Neural cell (in vitro differentiated cells): ENCODE data around the gene MRPS33. TPM values are rescaled to one million over a fixed set of nuclear protein-coding genes. Genes with fewer than 3 reads are reported as not detected.

ENCODE experiments used
- H2AFZ ChIP-seq: fragments of 200-600, 300-800 bp; sonication (generic), shearing (Covaris generic); 2 replicates; pipeline ENCODE4 v1.6.0; 2014; ENCODE audit warnings: low read depth, mild to moderate bottlenecking, antibody characterized with exemption, low read length, moderate library complexity
- H3F3A ChIP-seq: fragments of 200-600 bp; shearing (Covaris generic); 2 replicates; pipeline ENCODE4 v1.6.1; 2016; ENCODE audit warnings: mild to moderate bottlenecking, moderate library complexity, mixed read lengths, antibody characterized with exemption, low read length; ENCODE audit not compliant: insufficient read depth, poor library complexity, severe bottlenecking
- H3K27ac ChIP-seq: fragments of 200-600, 300-800 bp; sonication (generic), shearing (Covaris generic); 2 replicates; pipeline ENCODE4 v1.5.1; 2014; ENCODE audit warnings: mild to moderate bottlenecking, low read length, moderate library complexity
- H3K27me3 ChIP-seq: fragments of 300-800, 200-600 bp; sonication (generic), shearing (Covaris generic); 2 replicates; pipeline ENCODE4 v1.6.0; 2014; ENCODE audit warnings: mild to moderate bottlenecking, low read depth, low read length, moderate library complexity; ENCODE audit not compliant: insufficient read depth
- H3K36me3 ChIP-seq: fragments of 300-800, 200-600 bp; sonication (generic), shearing (Covaris generic); 2 replicates; pipeline ENCODE4 v1.5.1; 2014; ENCODE audit warnings: mild to moderate bottlenecking, antibody characterized with exemption, low read length, moderate library complexity; ENCODE audit not compliant: insufficient read depth
- H3K4me2 ChIP-seq: fragments of 300-800, 200-600 bp; sonication (generic), shearing (Covaris generic); 2 replicates; pipeline ENCODE4 v1.6.0; 2014; ENCODE audit warnings: mild to moderate bottlenecking, low read length
- H3K4me3 ChIP-seq: fragments of 300-800, 200-600 bp; sonication (generic), shearing (Covaris generic); 2 replicates; pipeline ENCODE4 v1.5.1; 2014; ENCODE audit warnings: mild to moderate bottlenecking, low read length, moderate library complexity
- H3K79me2 ChIP-seq: fragments of 200-600 bp; shearing (Covaris generic); replicated peaks from 2 replicates; pipeline ENCODE4 v1.6.0; 2014; ENCODE audit warnings: mild to moderate bottlenecking, low read length, moderate library complexity; ENCODE audit not compliant: insufficient read depth
- H3K9ac ChIP-seq: fragments of 300-800, 200-600 bp; sonication (generic), shearing (Covaris generic); 2 replicates; pipeline ENCODE4 v1.6.1; 2016; ENCODE audit warnings: mild to moderate bottlenecking, low read length, mixed read lengths
- H3K9me2 ChIP-seq: fragments of 200-600 bp; shearing (Covaris generic); 2 replicates; pipeline ENCODE4 v1.6.1; 2016; ENCODE audit warnings: mild to moderate bottlenecking, low read length, mixed read lengths; ENCODE audit not compliant: insufficient read depth
- H3K9me3 ChIP-seq: fragments of 200-600, 300-800 bp; sonication (generic), shearing (Covaris generic); 2 replicates; pipeline ENCODE4 v1.6.1; 2016; ENCODE audit warnings: mild to moderate bottlenecking, mixed run types, low read length, moderate library complexity, mixed read lengths
- H4K20me1 ChIP-seq: fragments of 200-600 bp; shearing (Covaris generic); 2 replicates; pipeline ENCODE4 v1.6.1; 2016; ENCODE audit warnings: mild to moderate bottlenecking, mixed run types; ENCODE audit not compliant: insufficient read depth
- EP300 ChIP-seq: fragments of 450-650 bp; conservative IDR thresholded peaks from 2 replicates; pipeline ENCODE4 v1.6.1; 2014; ENCODE audit warnings: antibody characterized with exemption, mild to moderate bottlenecking, moderate library complexity; ENCODE audit not compliant: poor library complexity, severe bottlenecking
- EZH2 ChIP-seq: fragments of 200-600, 300-800 bp; shearing (Covaris generic), sonication (generic); IDR thresholded peaks from 2 replicates; pipeline ENCODE4 v1.6.1; 2014; ENCODE audit warnings: antibody characterized with exemption, low read length, borderline replicate concordance, mild to moderate bottlenecking; ENCODE audit not compliant: insufficient read depth, poor library complexity, severe bottlenecking
- MXI1 ChIP-seq: fragments of 450-650 bp; conservative IDR thresholded peaks from 2 replicates; pipeline ENCODE4 v1.6.1; 2014; ENCODE audit warnings: antibody characterized with exemption, mild to moderate bottlenecking; ENCODE audit not compliant: poor library complexity, severe bottlenecking
- POLR2AphosphoS5 ChIP-seq: IDR thresholded peaks from 2 replicates; pipeline ENCODE4 v1.6.1; 2012
- RAD21 ChIP-seq: fragments of 450-650 bp; conservative IDR thresholded peaks from 2 replicates; pipeline ENCODE4 v1.6.1; 2014; ENCODE audit warnings: antibody characterized with exemption, mild to moderate bottlenecking, moderate library complexity
- SMC3 ChIP-seq: fragments of 450-650 bp; conservative IDR thresholded peaks from 2 replicates; pipeline ENCODE4 v1.6.1; 2014; ENCODE audit warnings: antibody characterized with exemption, mild to moderate bottlenecking, moderate library complexity; ENCODE audit not compliant: poor library complexity
- TAF1 ChIP-seq: IDR thresholded peaks from 2 replicates; pipeline ENCODE4 v1.6.1; 2012; ENCODE audit warnings: low read depth
- polyA plus RNA-seq: library from polyadenylated mRNA; depleted of rRNA; stranded (reverse); fragments of >200 nt; gene quantifications from 2 replicates; pipeline ENCODE4 v1.2.3, GENCODE V29; 2014
- TF ChIP-seq, protein P1 (sequence below): IDR thresholded peaks from 2 replicates; pipeline ENCODE4 v1.6.1; 2012; ENCODE audit warnings: borderline replicate concordance
- TF ChIP-seq, protein P2 (sequence below): fragments of 450-650 bp; IDR thresholded peaks from 2 replicates; pipeline ENCODE4 v1.5.1; 2014; ENCODE audit warnings: antibody characterized with exemption, mild to moderate bottlenecking, moderate library complexity; ENCODE audit not compliant: poor library complexity, severe bottlenecking

The MRPS33 gene
- polyA plus RNA-seq, 1 donor from 2014 or later = 68.5 TPM

DNA sequence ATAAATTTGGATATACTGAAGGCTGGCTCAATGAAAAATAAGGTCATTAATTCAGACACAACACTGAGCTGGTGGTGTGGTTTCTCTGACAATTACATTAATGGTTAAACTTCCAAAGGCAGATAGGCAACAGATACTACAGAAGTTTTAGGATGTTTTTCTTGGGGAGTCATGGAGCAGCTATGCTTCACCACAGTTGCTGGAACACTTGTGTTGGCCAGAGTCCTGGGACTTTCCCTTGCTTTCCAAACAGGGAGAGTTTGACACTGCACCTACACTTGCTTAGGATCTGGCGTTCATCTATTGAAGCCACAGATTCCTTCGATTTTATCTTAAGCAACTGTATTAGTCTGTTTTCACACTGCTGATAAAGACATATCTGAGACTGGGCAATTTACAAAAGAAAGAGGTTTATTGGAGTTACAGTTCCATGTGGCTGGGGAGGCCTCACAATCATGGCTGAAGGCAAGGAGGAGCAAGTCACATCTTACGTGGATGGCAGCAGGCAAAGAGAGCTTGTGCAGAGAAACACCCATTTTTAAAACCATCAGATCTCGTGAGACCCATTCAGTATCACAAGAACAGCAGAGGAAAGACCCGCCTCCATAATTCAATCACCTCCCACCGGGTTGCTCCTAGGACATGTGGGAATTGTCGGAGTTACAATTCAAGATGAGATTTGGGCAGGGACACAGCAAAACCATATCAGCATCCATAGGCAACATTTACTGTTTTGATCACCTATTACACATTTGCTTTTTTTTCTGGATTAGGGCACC lies 31.3 kb upstream of the MRPS33 start:
- H3K4me2 ChIP-seq = no peak overlapping the region
- H3K79me2 ChIP-seq = no peaks in the 10 kb centered on the region
- TF ChIP-seq POLR2AphosphoS5 (no peak), MXI1 (no peak), TAF1 (no peak)
- TF ChIP-seq, protein P1, sequence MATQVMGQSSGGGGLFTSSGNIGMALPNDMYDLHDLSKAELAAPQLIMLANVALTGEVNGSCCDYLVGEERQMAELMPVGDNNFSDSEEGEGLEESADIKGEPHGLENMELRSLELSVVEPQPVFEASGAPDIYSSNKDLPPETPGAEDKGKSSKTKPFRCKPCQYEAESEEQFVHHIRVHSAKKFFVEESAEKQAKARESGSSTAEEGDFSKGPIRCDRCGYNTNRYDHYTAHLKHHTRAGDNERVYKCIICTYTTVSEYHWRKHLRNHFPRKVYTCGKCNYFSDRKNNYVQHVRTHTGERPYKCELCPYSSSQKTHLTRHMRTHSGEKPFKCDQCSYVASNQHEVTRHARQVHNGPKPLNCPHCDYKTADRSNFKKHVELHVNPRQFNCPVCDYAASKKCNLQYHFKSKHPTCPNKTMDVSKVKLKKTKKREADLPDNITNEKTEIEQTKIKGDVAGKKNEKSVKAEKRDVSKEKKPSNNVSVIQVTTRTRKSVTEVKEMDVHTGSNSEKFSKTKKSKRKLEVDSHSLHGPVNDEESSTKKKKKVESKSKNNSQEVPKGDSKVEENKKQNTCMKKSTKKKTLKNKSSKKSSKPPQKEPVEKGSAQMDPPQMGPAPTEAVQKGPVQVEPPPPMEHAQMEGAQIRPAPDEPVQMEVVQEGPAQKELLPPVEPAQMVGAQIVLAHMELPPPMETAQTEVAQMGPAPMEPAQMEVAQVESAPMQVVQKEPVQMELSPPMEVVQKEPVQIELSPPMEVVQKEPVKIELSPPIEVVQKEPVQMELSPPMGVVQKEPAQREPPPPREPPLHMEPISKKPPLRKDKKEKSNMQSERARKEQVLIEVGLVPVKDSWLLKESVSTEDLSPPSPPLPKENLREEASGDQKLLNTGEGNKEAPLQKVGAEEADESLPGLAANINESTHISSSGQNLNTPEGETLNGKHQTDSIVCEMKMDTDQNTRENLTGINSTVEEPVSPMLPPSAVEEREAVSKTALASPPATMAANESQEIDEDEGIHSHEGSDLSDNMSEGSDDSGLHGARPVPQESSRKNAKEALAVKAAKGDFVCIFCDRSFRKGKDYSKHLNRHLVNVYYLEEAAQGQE = no peak

DNA sequence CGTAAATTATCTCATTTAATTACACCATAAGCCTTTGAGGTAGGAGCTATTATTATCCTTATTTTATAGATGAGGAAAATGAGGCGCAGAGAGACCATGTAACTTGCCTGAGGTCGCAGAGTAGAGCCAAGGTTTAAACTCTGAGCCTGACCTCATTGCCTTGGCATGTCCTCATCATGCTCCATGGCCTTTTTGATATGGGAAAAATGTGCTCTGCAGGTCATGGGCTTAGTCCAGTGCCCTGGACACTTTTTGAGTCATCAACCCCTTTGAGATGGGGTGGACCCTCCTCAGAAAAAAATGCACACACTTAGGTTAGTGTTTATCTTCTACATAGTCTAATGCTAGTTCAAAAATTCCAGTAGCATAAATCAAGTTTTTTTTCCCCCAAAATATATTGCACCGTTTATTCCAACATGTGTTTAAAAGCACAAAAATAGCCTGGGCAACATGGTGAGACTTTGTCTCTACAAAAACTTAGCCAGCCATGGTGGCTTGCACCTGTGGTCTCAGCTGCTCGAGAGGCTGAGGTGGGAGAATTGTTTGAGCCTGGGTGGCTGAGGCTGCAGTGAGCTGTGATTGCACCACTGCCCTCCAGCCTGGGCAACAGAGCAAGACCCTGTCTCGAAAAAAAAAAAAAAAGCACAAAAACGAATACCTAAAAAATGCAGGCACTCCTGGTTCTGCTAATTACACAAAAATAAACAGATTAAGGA lies 30.5 kb upstream of the MRPS33 start:
- no peak overlapping the region for H3K9ac ChIP-seq
- no peaks in the 10 kb centered on the region for H3K27me3 ChIP-seq
- no peak overlapping the region for H3K4me3 ChIP-seq
- H3K79me2 ChIP-seq = no peaks in the 10 kb centered on the region
- H2AFZ ChIP-seq = no peak overlapping the region
- H3K9me3 ChIP-seq = no peaks in the 10 kb centered on the region
- H3F3A ChIP-seq = no peaks in the 10 kb centered on the region
- no peak overlapping the region for H3K27ac ChIP-seq
- no peaks in the 10 kb centered on the region for H3K36me3 ChIP-seq
- no peaks in the 10 kb centered on the region for H4K20me1 ChIP-seq
- TF ChIP-seq POLR2AphosphoS5 (no peak), SMC3 (no peak), EZH2 (no peak), RAD21 (no peak), MXI1 (no peak), EP300 (no peak), TAF1 (no peak)
- TF ChIP-seq, protein P1 = no peak
- TF ChIP-seq, protein P2, sequence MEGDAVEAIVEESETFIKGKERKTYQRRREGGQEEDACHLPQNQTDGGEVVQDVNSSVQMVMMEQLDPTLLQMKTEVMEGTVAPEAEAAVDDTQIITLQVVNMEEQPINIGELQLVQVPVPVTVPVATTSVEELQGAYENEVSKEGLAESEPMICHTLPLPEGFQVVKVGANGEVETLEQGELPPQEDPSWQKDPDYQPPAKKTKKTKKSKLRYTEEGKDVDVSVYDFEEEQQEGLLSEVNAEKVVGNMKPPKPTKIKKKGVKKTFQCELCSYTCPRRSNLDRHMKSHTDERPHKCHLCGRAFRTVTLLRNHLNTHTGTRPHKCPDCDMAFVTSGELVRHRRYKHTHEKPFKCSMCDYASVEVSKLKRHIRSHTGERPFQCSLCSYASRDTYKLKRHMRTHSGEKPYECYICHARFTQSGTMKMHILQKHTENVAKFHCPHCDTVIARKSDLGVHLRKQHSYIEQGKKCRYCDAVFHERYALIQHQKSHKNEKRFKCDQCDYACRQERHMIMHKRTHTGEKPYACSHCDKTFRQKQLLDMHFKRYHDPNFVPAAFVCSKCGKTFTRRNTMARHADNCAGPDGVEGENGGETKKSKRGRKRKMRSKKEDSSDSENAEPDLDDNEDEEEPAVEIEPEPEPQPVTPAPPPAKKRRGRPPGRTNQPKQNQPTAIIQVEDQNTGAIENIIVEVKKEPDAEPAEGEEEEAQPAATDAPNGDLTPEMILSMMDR = no peak
- H3K9me2 ChIP-seq = no peaks in the 10 kb centered on the region
- no peak overlapping the region for H3K4me2 ChIP-seq

More for the DNA sequence above, 31.3 kb upstream of the MRPS33 start:
- Histone ChIP-seq H3K9me2 (no peaks in the 10 kb centered on the region), H3F3A (no peaks in the 10 kb centered on the region), H2AFZ (no peak overlapping the region), H3K4me3 (no peak overlapping the region), H3K27ac (no peak overlapping the region), H3K36me3 (no peaks in the 10 kb centered on the region), H4K20me1 (no peaks in the 10 kb centered on the region), H3K9ac (no peak overlapping the region), H3K27me3 (no peaks in the 10 kb centered on the region), H3K9me3 (no peaks in the 10 kb centered on the region)
